Loucy (cell line): ENCODE results near the gene GADD45G.

Source experiments
- H2AFZ ChIP-seq: fragments of 200-600 bp; sonication (generic); 2 replicates; pipeline ENCODE4 v1.6.0; 2016; ENCODE audit warnings: antibody characterized with exemption, mild to moderate bottlenecking, low read length, moderate library complexity
- H3F3A ChIP-seq: fragments of 200-600 bp; 2 replicates; pipeline ENCODE4 v1.6.0; 2016; ENCODE audit warnings: antibody characterized with exemption, low read depth, mild to moderate bottlenecking
- H3K27me3 ChIP-seq: fragments of 200-600 bp; sonication (generic); 2 replicates; pipeline ENCODE4 v1.6.1; 2014; ENCODE audit warnings: low read length, mild to moderate bottlenecking; ENCODE audit not compliant: insufficient read depth, poor library complexity, severe bottlenecking
- H3K36me3 ChIP-seq: fragments of 200-600 bp; sonication (generic); 2 replicates; pipeline ENCODE4 v1.6.1; 2016; ENCODE audit warnings: low read length; ENCODE audit not compliant: insufficient read depth
- H3K4me1 ChIP-seq: fragments of 200-600 bp; sonication (generic); 2 replicates; pipeline ENCODE4 v1.5.1; 2014; ENCODE audit warnings: low read length, mild to moderate bottlenecking; ENCODE audit not compliant: insufficient read depth, poor library complexity, severe bottlenecking
- H3K4me2 ChIP-seq: fragments of 200-600 bp; sonication (generic); 2 replicates; pipeline ENCODE4 v1.6.0; 2014; ENCODE audit warnings: antibody characterized with exemption, low read length, low read depth, mild to moderate bottlenecking; ENCODE audit not compliant: poor library complexity, severe bottlenecking
- H3K4me3 ChIP-seq: fragments of 200-600 bp; sonication (generic); 2 replicates; pipeline ENCODE4 v1.5.1; 2014; ENCODE audit warnings: low read length, mild to moderate bottlenecking, mixed read lengths; ENCODE audit not compliant: poor library complexity, severe bottlenecking
- H3K79me2 ChIP-seq: fragments of 200-600 bp; sonication (generic); 2 replicates; pipeline ENCODE4 v1.6.1; 2014; ENCODE audit warnings: low read length; ENCODE audit not compliant: insufficient read depth
- H3K9ac ChIP-seq: fragments of 200-600 bp; sonication (generic); 2 replicates; pipeline ENCODE4 v1.6.0; 2014; ENCODE audit warnings: mild to moderate bottlenecking, low read depth, low read length, moderate library complexity; ENCODE audit not compliant: poor library complexity, severe bottlenecking
- H3K9me2 ChIP-seq: fragments of 200-600 bp; sonication (generic); replicated peaks from 2 replicates; pipeline ENCODE4 v1.6.1; 2016; ENCODE audit warnings: low read depth, low read length, mixed read lengths
- H3K9me3 ChIP-seq: fragments of 200-600 bp; sonication (generic); 2 replicates; pipeline ENCODE4 v1.6.1; 2014; ENCODE audit warnings: mild to moderate bottlenecking, antibody characterized with exemption, low read length, low read depth; ENCODE audit not compliant: insufficient read depth
- H4K20me1 ChIP-seq: fragments of 200-600 bp; sonication (generic); 2 replicates; pipeline ENCODE4 v1.6.0; 2014; ENCODE audit warnings: antibody characterized with exemption, low read length, mild to moderate bottlenecking; ENCODE audit not compliant: insufficient read depth, poor library complexity, severe bottlenecking
- EZH2phosphoT487 ChIP-seq: fragments of 200-600 bp; IDR thresholded peaks from 2 replicates; pipeline ENCODE4 v1.6.1; 2018; ENCODE audit warnings: antibody characterized with exemption, mild to moderate bottlenecking, moderate library complexity, borderline replicate concordance
- TF ChIP-seq, protein P1 (sequence below): fragments of 200-600 bp; sonication (generic); conservative IDR thresholded peaks from 2 replicates; pipeline ENCODE4 v1.5.1; 2014; ENCODE audit warnings: mild to moderate bottlenecking, antibody characterized with exemption, low read length

Gene GADD45G

DNA sequence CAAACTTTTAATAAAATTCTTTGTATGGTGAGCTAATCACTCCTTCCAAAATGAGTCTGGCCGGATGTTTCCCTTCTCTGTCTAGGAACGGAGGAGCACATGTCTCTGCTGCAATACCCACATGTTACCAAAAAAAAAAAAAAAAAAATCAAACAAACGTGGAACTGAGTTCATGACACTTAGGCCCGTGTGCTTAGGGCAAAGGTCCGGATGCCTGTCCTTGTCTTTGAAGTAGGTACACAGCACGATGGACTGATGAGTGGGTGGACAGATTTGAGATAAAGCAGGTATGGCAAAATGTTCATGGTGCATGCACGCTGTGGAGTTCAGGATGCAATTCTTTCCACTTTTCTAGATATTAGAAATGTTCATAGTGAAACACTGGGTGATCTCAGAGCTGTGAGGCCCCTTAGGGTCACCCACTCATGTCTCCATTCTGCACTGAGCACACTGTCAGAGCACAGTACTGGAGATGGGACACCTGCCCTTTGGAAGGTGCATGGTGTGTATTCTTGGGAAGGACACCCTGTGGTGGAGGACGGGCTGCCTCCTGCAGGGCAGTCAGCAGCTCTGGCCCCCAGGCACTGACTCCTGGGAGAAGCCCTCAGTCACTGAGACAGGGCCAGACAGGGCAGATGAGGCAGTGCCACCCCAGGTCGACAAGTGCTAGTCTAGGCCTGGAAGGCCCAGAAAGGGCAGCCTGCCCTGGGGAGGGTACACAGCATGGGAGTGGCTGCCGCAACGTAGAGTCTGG, 43.6 kb downstream of the GADD45G start:
- TF ChIP-seq, protein P1, sequence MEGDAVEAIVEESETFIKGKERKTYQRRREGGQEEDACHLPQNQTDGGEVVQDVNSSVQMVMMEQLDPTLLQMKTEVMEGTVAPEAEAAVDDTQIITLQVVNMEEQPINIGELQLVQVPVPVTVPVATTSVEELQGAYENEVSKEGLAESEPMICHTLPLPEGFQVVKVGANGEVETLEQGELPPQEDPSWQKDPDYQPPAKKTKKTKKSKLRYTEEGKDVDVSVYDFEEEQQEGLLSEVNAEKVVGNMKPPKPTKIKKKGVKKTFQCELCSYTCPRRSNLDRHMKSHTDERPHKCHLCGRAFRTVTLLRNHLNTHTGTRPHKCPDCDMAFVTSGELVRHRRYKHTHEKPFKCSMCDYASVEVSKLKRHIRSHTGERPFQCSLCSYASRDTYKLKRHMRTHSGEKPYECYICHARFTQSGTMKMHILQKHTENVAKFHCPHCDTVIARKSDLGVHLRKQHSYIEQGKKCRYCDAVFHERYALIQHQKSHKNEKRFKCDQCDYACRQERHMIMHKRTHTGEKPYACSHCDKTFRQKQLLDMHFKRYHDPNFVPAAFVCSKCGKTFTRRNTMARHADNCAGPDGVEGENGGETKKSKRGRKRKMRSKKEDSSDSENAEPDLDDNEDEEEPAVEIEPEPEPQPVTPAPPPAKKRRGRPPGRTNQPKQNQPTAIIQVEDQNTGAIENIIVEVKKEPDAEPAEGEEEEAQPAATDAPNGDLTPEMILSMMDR: no peak
- no peak for TF ChIP-seq EZH2phosphoT487
- Histone ChIP-seq H3K79me2 (no peaks in the 10 kb centered on the region), H3F3A (no peaks in the 10 kb centered on the region), H3K27me3 (no peaks in the 10 kb centered on the region), H3K36me3 (no peaks in the 10 kb centered on the region), H3K9me2 (no peaks in the 10 kb centered on the region), H3K4me2 (no peak overlapping the region), H3K4me1 (no peaks in the 10 kb centered on the region), H4K20me1 (no peaks in the 10 kb centered on the region), H2AFZ (no peak overlapping the region), H3K9ac (no peak overlapping the region), H3K4me3 (no peak overlapping the region), H3K9me3 (no peaks in the 10 kb centered on the region)

DNA sequence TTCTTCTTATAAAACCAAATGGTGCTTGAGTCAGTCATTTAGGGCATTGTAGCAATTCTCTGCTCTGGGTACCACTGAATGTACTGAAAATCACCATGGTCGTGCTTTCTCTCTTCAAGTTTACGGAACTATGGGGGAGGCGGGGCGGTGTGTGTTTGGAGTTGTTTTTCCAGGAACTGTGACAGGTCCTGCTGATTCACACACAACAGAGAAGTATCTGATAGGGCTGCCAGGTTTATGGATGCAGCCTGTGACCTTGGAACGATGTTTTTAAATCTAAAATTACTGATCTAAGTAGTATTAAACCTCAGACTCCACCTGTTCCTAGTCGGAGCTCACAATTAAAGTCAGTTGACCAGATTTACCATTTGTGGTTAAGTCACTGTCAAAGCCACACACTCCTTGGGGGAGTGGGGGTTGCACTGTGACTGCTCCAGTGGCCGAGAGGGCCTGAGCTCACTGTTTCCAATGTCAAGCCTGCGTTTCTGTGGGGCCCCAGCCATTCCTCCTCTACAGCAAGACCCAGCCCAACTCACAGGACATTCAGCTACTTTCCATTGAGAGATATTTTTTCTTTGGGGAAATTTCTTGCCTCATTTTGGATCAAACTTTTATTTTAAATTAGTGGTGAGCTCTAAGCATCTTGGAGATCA, 44.4 kb downstream of the GADD45G start:
- no peaks in the 10 kb centered on the region for H3F3A ChIP-seq
- no peaks in the 10 kb centered on the region for H3K36me3 ChIP-seq
- no peak overlapping the region for H2AFZ ChIP-seq
- H4K20me1 ChIP-seq: no peaks in the 10 kb centered on the region
- no peak overlapping the region for H3K4me3 ChIP-seq
- H3K27me3 ChIP-seq: no peaks in the 10 kb centered on the region
- no peak overlapping the region for H3K9ac ChIP-seq
- no peaks in the 10 kb centered on the region for H3K4me1 ChIP-seq
- no peak for TF ChIP-seq EZH2phosphoT487
- TF ChIP-seq, protein P1: no peak
- no peaks in the 10 kb centered on the region for H3K79me2 ChIP-seq
- no peaks in the 10 kb centered on the region for H3K9me3 ChIP-seq
- H3K4me2 ChIP-seq: no peak overlapping the region
- no peaks in the 10 kb centered on the region for H3K9me2 ChIP-seq

DNA sequence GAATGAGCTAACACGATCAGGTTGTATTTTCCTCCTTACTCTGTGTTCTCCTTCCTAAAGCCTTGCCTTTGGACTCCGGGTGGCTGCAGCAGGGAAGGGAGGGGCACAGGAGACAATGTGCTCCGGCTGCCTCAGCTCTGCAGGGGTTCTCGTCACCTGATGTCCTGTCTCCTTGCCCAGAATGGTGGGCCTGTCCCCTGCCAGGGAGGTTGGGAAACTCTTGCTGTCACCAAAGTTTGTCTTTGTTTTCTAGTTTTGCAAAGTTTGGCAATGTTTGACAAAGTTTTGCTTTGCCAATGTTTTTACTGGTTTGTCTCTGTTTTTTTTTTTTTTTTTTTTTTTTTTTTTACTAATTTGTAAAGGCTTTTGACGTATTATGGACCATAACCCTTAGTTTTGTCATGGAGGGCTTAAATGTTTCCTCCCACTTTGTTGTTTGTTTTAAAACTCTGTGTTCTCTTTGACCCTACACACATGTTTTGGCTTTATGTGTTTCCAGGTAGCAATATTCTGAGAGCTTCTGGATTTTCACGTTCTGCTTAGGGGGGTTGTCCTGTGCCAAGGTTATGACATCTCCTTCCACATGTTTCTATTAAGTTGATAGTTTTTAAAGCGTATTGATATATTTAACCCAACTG, 49.3 kb downstream of the GADD45G start:
- Histone ChIP-seq H3K9me2 (no peaks in the 10 kb centered on the region), H3F3A (no peaks in the 10 kb centered on the region), H3K36me3 (no peaks in the 10 kb centered on the region), H3K79me2 (no peaks in the 10 kb centered on the region), H3K4me2 (no peak overlapping the region), H3K27me3 (no peaks in the 10 kb centered on the region), H3K9me3 (no peaks in the 10 kb centered on the region), H3K4me3 (no peak overlapping the region), H4K20me1 (no peaks in the 10 kb centered on the region), H3K4me1 (peaks cover 12% of the 10 kb centered on the region), H2AFZ (no peak overlapping the region), H3K9ac (no peak overlapping the region)
- TF ChIP-seq EZH2phosphoT487: no peak
- TF ChIP-seq, protein P1: no peak
